Measurements from ENCODE around the gene LNP1. TPM values are rescaled to one million over a fixed set of nuclear protein-coding genes. Genes with fewer than 3 reads are reported as not detected.

LNP1 gene
- total and polyA plus RNA-seq, 2 of the 13 experiments (the other 11 are each of a cell fraction or from before 2014, with no cell fraction given): 3.6 to 7.0 TPM

DNA sequence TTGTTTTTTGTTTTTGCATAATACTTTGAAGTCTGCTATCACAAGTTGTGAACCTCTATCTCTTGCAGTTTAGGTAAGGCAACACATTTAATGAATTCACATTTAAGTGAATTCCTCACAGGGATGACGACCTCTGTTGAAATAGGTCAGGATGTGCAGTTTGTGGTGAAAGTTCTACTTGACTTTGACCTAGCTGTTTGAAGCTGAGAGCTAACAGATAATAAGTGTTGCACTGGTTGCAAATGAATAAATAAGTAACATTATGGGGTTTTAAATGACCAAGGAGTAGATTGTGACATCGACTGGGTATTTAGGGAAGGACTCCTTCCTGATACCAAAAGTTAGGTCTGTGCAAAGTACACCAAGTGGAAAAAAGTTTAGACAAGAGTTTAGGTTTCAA is 42.9 kb upstream of the LNP1 start (continued):
- TF ChIP-seq ZBTB38 (CRISPR knock-in tag; IDR thresholded peaks at IDR 0.05) (no peak), TSC22D2 (CRISPR knock-in tag; IDR thresholded peaks at IDR 0.05; ENCODE audit: borderline replicate concordance) (no peak), KLF11 (CRISPR knock-in tag; IDR thresholded peaks at IDR 0.05) (no peak), TBX2 (CRISPR knock-in tag; IDR thresholded peaks at IDR 0.05; ENCODE audit: borderline replicate concordance) (no peak), ZNF317 (CRISPR knock-in tag; IDR thresholded peaks at IDR 0.05) (no peak), SPEN (CRISPR knock-in tag; IDR thresholded peaks at IDR 0.05; ENCODE audit: low read depth) (no peak), MBD4 (IDR thresholded peaks at IDR 0.05; ENCODE audit: borderline replicate concordance, low read length) (no peak), CEBPG (CRISPR knock-in tag; IDR thresholded peaks at IDR 0.05) (peak; percentile 57), PPARG (CRISPR knock-in tag; conservative IDR thresholded peaks at IDR 0.05) (no peak), ZNF263 (CRISPR knock-in tag; IDR thresholded peaks at IDR 0.05) (no peak), ZNF598 (CRISPR knock-in tag; IDR thresholded peaks at IDR 0.05; ENCODE audit: borderline replicate concordance) (no peak), GLI4 (CRISPR knock-in tag; IDR thresholded peaks at IDR 0.05; ENCODE audit: borderline replicate concordance) (no peak), SRSF4 (IDR thresholded peaks at IDR 0.05; ENCODE audit: low read depth, low read length, poor library complexity, severe bottlenecking) (no peak), BHLHE40 (IDR thresholded peaks at IDR 0.05; ENCODE audit: low read length) (no peak)
- TF ChIP-seq, protein P1, sequence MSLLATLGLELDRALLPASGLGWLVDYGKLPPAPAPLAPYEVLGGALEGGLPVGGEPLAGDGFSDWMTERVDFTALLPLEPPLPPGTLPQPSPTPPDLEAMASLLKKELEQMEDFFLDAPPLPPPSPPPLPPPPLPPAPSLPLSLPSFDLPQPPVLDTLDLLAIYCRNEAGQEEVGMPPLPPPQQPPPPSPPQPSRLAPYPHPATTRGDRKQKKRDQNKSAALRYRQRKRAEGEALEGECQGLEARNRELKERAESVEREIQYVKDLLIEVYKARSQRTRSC (CRISPR knock-in tag; IDR thresholded peaks at IDR 0.05; ENCODE audit: low read depth): no peak
- TF ChIP-seq, protein P2, sequence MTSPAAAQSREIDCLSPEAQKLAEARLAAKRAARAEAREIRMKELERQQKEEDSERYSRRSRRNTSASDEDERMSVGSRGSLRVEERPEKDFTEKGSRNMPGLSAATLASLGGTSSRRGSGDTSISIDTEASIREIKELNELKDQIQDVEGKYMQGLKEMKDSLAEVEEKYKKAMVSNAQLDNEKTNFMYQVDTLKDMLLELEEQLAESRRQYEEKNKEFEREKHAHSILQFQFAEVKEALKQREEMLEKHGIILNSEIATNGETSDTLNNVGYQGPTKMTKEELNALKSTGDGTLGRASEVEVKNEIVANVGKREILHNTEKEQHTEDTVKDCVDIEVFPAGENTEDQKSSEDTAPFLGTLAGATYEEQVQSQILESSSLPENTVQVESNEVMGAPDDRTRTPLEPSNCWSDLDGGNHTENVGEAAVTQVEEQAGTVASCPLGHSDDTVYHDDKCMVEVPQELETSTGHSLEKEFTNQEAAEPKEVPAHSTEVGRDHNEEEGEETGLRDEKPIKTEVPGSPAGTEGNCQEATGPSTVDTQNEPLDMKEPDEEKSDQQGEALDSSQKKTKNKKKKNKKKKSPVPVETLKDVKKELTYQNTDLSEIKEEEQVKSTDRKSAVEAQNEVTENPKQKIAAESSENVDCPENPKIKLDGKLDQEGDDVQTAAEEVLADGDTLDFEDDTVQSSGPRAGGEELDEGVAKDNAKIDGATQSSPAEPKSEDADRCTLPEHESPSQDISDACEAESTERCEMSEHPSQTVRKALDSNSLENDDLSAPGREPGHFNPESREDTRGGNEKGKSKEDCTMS (CRISPR knock-in tag; conservative IDR thresholded peaks at IDR 0.05): no peak
- TF ChIP-seq, protein P3, sequence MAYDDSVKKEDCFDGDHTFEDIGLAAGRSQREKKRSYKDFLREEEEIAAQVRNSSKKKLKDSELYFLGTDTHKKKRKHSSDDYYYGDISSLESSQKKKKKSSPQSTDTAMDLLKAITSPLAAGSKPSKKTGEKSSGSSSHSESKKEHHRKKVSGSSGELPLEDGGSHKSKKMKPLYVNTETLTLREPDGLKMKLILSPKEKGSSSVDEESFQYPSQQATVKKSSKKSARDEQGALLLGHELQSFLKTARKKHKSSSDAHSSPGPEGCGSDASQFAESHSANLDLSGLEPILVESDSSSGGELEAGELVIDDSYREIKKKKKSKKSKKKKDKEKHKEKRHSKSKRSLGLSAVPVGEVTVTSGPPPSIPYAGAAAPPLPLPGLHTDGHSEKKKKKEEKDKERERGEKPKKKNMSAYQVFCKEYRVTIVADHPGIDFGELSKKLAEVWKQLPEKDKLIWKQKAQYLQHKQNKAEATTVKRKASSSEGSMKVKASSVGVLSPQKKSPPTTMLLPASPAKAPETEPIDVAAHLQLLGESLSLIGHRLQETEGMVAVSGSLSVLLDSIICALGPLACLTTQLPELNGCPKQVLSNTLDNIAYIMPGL (CRISPR knock-in tag; IDR thresholded peaks at IDR 0.05; ENCODE audit: borderline replicate concordance in 1 of 2, low read depth in 1 of 2): no peak
- TF ChIP-seq, protein P4, sequence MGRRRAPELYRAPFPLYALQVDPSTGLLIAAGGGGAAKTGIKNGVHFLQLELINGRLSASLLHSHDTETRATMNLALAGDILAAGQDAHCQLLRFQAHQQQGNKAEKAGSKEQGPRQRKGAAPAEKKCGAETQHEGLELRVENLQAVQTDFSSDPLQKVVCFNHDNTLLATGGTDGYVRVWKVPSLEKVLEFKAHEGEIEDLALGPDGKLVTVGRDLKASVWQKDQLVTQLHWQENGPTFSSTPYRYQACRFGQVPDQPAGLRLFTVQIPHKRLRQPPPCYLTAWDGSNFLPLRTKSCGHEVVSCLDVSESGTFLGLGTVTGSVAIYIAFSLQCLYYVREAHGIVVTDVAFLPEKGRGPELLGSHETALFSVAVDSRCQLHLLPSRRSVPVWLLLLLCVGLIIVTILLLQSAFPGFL (CRISPR knock-in tag; IDR thresholded peaks at IDR 0.05): no peak
- TF ChIP-seq, protein P5, sequence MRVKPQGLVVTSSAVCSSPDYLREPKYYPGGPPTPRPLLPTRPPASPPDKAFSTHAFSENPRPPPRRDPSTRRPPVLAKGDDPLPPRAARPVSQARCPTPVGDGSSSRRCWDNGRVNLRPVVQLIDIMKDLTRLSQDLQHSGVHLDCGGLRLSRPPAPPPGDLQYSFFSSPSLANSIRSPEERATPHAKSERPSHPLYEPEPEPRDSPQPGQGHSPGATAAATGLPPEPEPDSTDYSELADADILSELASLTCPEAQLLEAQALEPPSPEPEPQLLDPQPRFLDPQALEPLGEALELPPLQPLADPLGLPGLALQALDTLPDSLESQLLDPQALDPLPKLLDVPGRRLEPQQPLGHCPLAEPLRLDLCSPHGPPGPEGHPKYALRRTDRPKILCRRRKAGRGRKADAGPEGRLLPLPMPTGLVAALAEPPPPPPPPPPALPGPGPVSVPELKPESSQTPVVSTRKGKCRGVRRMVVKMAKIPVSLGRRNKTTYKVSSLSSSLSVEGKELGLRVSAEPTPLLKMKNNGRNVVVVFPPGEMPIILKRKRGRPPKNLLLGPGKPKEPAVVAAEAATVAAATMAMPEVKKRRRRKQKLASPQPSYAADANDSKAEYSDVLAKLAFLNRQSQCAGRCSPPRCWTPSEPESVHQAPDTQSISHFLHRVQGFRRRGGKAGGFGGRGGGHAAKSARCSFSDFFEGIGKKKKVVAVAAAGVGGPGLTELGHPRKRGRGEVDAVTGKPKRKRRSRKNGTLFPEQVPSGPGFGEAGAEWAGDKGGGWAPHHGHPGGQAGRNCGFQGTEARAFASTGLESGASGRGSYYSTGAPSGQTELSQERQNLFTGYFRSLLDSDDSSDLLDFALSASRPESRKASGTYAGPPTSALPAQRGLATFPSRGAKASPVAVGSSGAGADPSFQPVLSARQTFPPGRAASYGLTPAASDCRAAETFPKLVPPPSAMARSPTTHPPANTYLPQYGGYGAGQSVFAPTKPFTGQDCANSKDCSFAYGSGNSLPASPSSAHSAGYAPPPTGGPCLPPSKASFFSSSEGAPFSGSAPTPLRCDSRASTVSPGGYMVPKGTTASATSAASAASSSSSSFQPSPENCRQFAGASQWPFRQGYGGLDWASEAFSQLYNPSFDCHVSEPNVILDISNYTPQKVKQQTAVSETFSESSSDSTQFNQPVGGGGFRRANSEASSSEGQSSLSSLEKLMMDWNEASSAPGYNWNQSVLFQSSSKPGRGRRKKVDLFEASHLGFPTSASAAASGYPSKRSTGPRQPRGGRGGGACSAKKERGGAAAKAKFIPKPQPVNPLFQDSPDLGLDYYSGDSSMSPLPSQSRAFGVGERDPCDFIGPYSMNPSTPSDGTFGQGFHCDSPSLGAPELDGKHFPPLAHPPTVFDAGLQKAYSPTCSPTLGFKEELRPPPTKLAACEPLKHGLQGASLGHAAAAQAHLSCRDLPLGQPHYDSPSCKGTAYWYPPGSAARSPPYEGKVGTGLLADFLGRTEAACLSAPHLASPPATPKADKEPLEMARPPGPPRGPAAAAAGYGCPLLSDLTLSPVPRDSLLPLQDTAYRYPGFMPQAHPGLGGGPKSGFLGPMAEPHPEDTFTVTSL (CRISPR knock-in tag; IDR thresholded peaks at IDR 0.05; ENCODE audit: borderline replicate concordance): peak; percentile 58; the same call in 1 of the 2 replicates
